ENCODE measurements around the gene KDF1.

- TF ChIP-seq CTCF (conservative IDR thresholded peaks at IDR 0.05; ENCODE audit: low read depth in 2 of 2), result no peak
- no peak for TF ChIP-seq EZH2 (IDR thresholded peaks at IDR 0.05; ENCODE audit: low read depth, unreplicated experiment)
- no peak for TF ChIP-seq REST (IDR thresholded peaks at IDR 0.05; ENCODE audit: unreplicated experiment)
- no peak for TF ChIP-seq ETS1 (IDR thresholded peaks at IDR 0.05)
- no peak for TF ChIP-seq POLR2AphosphoS5 (IDR thresholded peaks at IDR 0.05; ENCODE audit: low read depth)
- no peak for TF ChIP-seq CREB1 (CRISPR knock-in tag; IDR thresholded peaks at IDR 0.05; ENCODE audit: low read depth)
Measured at GRCh38 chr1:26951821-26952497, 8.3 kb downstream of the KDF1 start.
